ENCODE data around the gene ALDH1B1.
A peak's percentile ranks its signal among the peaks of the same experiment; 100 is the strongest.
"Not testable (repeated sequence)": the region's sequence is repeated elsewhere in the genome, so short reads cannot be mapped to it uniquely, and the experiment has no call there.

The ALDH1B1 gene

DNA sequence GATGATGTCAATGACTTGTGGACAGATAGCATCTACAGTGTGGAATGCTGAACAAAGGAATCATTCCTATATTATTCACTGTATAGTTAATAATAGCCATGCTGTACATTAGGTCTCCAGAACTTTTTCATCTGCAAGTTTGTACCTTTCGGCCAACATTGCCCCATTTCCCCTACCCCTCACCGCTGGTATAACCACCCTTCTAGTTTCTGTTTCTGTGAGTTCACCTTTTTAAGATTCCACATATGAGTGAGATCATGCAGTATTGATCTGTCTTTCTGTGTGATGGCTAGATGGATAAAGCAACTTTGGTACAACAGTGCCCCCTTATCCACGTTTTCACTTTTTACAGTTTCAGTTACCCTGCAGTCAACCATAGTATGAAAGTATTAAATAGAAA, 18.8 kb upstream of the ALDH1B1 start:
- Histone ChIP-seq H3K9me3 (ENCODE audit: severe bottlenecking) (no peaks in the 10 kb centered on the region), H3K4me1 (ENCODE audit: insufficient read depth, poor library complexity, severe bottlenecking) (no peaks in the 10 kb centered on the region), H3K27ac (ENCODE audit: poor library complexity, severe bottlenecking) (no peak overlapping the region), H3K27me3 (ENCODE audit: insufficient read depth, poor library complexity, severe bottlenecking) (no peaks in the 10 kb centered on the region), H3K36me3 (ENCODE audit: low read depth) (no peaks in the 10 kb centered on the region), H3K4me3 (ENCODE audit: severe bottlenecking) (no peak overlapping the region)
- DNase-seq (ENCODE audit: low spot score) (peak; percentile 11), ATAC-seq (ENCODE audit: low read depth) (peak; percentile 15; the same call in 1 of the 3 replicates)
- TF ChIP-seq, protein P1, sequence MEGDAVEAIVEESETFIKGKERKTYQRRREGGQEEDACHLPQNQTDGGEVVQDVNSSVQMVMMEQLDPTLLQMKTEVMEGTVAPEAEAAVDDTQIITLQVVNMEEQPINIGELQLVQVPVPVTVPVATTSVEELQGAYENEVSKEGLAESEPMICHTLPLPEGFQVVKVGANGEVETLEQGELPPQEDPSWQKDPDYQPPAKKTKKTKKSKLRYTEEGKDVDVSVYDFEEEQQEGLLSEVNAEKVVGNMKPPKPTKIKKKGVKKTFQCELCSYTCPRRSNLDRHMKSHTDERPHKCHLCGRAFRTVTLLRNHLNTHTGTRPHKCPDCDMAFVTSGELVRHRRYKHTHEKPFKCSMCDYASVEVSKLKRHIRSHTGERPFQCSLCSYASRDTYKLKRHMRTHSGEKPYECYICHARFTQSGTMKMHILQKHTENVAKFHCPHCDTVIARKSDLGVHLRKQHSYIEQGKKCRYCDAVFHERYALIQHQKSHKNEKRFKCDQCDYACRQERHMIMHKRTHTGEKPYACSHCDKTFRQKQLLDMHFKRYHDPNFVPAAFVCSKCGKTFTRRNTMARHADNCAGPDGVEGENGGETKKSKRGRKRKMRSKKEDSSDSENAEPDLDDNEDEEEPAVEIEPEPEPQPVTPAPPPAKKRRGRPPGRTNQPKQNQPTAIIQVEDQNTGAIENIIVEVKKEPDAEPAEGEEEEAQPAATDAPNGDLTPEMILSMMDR (IDR thresholded peaks at IDR 0.05; ENCODE audit: poor library complexity, severe bottlenecking): no peak

DNA sequence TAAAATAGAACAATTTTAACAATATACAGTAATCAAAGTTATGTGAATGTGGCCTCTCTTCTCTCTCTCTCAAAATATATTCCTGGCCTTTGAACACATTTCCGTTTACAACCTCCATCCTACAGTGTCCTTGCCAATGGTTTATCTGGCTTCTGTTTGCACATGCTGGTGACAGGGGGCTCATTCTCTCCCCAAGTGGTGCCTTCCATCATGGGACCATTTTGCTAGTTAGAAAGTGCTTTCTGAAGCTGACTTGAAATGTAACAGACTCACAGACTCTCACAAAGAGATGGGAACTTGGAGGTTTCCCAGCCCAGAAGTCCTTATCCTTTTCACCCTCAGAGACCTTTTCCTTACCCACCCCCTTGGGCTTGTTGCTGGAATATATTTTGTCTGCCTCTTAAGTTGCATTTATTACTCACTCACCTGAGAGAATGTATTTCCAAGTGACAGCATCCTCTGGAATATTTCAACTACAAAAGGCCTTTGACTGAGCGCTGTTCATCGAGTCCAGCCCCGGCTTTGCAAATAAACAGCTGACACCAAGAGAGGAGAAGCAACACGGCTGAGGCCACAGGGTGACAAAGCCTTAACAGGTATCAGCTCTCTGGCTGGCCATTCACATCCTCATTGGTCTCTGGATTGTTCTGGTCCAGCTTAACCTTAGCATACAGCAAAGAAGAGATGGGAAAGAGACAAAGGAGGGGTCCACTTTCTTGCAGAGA, 17.5 kb upstream of the ALDH1B1 start:
- DNase-seq (ENCODE audit: low spot score) (no peak), ATAC-seq (ENCODE audit: low read depth) (no peak)
- H3K36me3 ChIP-seq (ENCODE audit: low read depth): no peaks in the 10 kb centered on the region
- H3K4me1 ChIP-seq (ENCODE audit: insufficient read depth, poor library complexity, severe bottlenecking): no peaks in the 10 kb centered on the region
- no peaks in the 10 kb centered on the region for H3K9me3 ChIP-seq (ENCODE audit: severe bottlenecking)
- TF ChIP-seq, protein P1 (IDR thresholded peaks at IDR 0.05; ENCODE audit: poor library complexity, severe bottlenecking): no peak
- H3K27me3 ChIP-seq (ENCODE audit: insufficient read depth, poor library complexity, severe bottlenecking): no peaks in the 10 kb centered on the region
- H3K4me3 ChIP-seq (ENCODE audit: severe bottlenecking): no peak overlapping the region
- no peak overlapping the region for H3K27ac ChIP-seq (ENCODE audit: poor library complexity, severe bottlenecking)

DNA sequence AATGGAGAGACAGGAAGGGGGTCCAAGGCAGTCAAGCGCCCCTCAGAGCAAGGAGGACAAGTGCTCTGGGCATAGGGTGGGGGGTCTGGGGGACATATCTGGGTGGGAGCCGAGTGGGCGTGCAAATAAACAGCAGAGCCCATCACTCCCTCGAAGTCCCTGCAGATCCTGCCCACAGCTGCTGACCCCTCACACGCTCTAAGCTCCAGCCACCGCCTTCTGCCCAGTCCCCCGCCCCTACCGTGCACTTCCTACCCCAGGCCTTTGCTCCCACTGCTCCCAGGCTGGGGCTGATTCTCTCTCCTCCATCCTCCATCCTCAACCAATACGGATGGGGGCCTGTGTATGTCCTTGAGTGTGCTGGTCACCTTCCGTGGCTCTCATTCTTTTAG, 16.9 kb upstream of the ALDH1B1 start:
- H3K4me1 ChIP-seq (ENCODE audit: insufficient read depth, poor library complexity, severe bottlenecking): no peaks in the 10 kb centered on the region
- DNase-seq (ENCODE audit: low spot score) (no peak), ATAC-seq (ENCODE audit: low read depth) (no peak)
- no peaks in the 10 kb centered on the region for H3K9me3 ChIP-seq (ENCODE audit: severe bottlenecking)
- no peaks in the 10 kb centered on the region for H3K36me3 ChIP-seq (ENCODE audit: low read depth)
- H3K27ac ChIP-seq (ENCODE audit: poor library complexity, severe bottlenecking): no peak overlapping the region
- no peak overlapping the region for H3K4me3 ChIP-seq (ENCODE audit: severe bottlenecking)
- TF ChIP-seq, protein P1 (IDR thresholded peaks at IDR 0.05; ENCODE audit: poor library complexity, severe bottlenecking): no peak
- H3K27me3 ChIP-seq (ENCODE audit: insufficient read depth, poor library complexity, severe bottlenecking): no peaks in the 10 kb centered on the region

DNA sequence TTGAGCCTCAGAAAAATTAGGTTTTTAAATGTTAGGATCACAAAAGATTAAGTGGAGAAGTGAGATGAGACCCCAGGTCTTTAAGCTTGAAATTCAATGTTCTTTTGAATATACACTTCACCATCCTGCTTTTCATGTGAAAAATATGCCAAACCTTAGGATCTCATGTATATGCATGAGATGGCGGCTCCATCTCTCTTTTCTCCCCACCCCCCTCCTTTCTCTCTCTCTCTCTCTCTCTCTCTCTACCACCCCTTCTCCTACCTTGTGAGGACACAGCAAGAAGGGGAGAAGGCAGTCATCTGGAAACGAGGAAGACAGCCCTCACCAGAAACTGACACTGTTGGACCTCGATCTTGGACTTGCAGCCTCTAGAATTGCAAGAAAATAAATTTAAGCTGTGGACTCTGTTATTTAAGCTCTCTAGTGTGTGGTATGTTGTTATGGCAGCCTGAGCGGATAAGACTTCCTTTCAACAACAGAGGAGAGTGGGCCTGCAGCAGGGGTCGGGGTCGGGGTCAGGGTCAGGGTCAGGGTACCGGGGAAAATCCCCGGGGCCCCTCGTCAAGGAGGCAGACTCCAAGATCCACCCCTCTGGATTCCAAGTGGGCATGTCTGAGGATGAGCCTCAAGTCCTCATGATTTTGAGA, 16.4 kb upstream of the ALDH1B1 start:
- ATAC-seq (ENCODE audit: low read depth): no peak
- Histone ChIP-seq H3K4me1 (ENCODE audit: insufficient read depth, poor library complexity, severe bottlenecking) (no peaks in the 10 kb centered on the region), H3K9me3 (ENCODE audit: severe bottlenecking) (no peaks in the 10 kb centered on the region), H3K36me3 (ENCODE audit: low read depth) (no peaks in the 10 kb centered on the region), H3K4me3 (ENCODE audit: severe bottlenecking) (no peak overlapping the region), H3K27me3 (ENCODE audit: insufficient read depth, poor library complexity, severe bottlenecking) (no peaks in the 10 kb centered on the region), H3K27ac (ENCODE audit: poor library complexity, severe bottlenecking) (no peak overlapping the region)
- DNase-seq (ENCODE audit: low spot score): no peak
- TF ChIP-seq, protein P1 (IDR thresholded peaks at IDR 0.05; ENCODE audit: poor library complexity, severe bottlenecking): no peak

DNA sequence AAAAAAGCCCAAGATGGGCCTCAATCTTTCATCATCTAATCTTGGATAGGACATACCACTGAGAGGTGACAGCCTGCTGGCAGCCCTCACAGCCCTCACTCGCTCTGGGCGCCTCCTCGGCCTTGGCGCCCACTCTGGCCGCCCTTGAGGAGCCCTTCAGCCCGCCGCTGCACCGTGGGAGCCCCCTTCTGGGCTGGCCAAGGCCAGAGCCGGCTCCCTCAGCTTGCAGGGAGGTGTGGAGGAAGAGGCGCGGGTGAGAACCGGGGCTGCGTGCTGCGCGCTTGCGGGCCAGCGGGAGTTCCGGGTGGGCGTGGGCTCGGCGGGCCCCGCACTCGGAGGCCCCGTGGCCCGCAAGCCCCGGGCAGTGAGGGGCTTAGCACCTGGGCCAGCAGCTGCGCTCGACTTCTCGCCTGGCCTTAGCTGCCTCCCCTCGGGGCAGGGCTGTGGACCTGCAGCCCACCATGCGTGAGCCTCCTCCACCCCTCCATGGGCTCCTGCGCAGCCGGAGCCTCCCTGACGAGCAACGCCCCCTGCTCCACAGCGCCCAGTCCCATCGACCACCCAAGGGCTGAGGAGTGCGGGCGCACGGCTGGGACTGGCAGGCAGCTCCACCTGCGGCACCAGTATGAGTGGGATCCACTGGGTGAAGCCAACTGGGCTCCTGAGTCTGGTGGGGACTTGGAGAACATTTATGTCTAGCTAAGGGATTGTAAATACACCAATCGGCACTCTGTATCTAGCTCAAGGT, 15.0 kb upstream of the ALDH1B1 start:
- H3K27me3 ChIP-seq (ENCODE audit: insufficient read depth, poor library complexity, severe bottlenecking); DNase-seq (ENCODE audit: low spot score); H3K27ac ChIP-seq (ENCODE audit: poor library complexity, severe bottlenecking); H3K9me3 ChIP-seq (ENCODE audit: severe bottlenecking); H3K36me3 ChIP-seq (ENCODE audit: low read depth); ATAC-seq (ENCODE audit: low read depth); H3K4me3 ChIP-seq (ENCODE audit: severe bottlenecking); H3K4me1 ChIP-seq (ENCODE audit: insufficient read depth, poor library complexity, severe bottlenecking): not testable (repeated sequence)
